ENCODE results near the gene GALNT15.

DNA sequence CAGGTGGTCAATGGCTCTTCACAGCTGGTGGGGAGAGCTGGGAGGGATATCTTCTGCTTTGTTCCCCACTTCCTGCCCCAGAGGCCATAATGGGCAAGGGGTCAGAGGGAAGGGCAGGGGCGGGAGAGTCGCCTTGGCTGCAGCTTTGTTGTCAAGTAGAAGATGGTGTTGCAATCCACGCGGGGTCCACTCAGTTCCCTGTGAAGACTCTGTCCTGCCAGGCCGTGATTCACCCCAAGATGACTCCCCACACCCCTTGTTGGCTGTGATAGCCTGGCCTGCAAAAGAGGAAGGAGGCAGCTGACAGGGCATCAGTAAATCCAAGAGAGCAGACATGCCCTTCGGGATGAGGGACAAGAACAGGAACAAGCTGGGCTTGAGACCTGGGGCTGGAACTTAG lies 6.9 kb downstream of the GALNT15 start:
- TF ChIP-seq, protein P1, sequence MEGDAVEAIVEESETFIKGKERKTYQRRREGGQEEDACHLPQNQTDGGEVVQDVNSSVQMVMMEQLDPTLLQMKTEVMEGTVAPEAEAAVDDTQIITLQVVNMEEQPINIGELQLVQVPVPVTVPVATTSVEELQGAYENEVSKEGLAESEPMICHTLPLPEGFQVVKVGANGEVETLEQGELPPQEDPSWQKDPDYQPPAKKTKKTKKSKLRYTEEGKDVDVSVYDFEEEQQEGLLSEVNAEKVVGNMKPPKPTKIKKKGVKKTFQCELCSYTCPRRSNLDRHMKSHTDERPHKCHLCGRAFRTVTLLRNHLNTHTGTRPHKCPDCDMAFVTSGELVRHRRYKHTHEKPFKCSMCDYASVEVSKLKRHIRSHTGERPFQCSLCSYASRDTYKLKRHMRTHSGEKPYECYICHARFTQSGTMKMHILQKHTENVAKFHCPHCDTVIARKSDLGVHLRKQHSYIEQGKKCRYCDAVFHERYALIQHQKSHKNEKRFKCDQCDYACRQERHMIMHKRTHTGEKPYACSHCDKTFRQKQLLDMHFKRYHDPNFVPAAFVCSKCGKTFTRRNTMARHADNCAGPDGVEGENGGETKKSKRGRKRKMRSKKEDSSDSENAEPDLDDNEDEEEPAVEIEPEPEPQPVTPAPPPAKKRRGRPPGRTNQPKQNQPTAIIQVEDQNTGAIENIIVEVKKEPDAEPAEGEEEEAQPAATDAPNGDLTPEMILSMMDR (IDR thresholded peaks at IDR 0.05) = no peak
- no peak for TF ChIP-seq ZFX (IDR thresholded peaks at IDR 0.05; ENCODE audit: borderline replicate concordance)

Measured in 22Rv1 (cell line).